ENCODE results near the gene CDC25B.

- TF ChIP-seq ZNF501 (tag by site-specific recombination; IDR thresholded peaks at IDR 0.05) (no peak), ZNF558 (tag by site-specific recombination; IDR thresholded peaks at IDR 0.05) (no peak), HOXA7 (CRISPR knock-in tag; IDR thresholded peaks at IDR 0.05; ENCODE audit: borderline replicate concordance) (no peak), REST (tag by site-specific recombination; IDR thresholded peaks at IDR 0.05) (no peak), PRDM10 (tag by site-specific recombination; IDR thresholded peaks at IDR 0.05) (no peak), KLF16 (tag by site-specific recombination; IDR thresholded peaks at IDR 0.05) (no peak), ZNF529 (tag by site-specific recombination; IDR thresholded peaks at IDR 0.05; ENCODE audit: insufficient replicate concordance) (no peak), CTCF (tag by site-specific recombination; IDR thresholded peaks at IDR 0.05) (no peak), ZNF121 (tag by site-specific recombination; IDR thresholded peaks at IDR 0.05) (no peak), SP3 (tag by site-specific recombination; IDR thresholded peaks at IDR 0.05) (no peak), ZSCAN30 (tag by site-specific recombination; IDR thresholded peaks at IDR 0.05) (no peak), RBAK (tag by site-specific recombination; IDR thresholded peaks at IDR 0.05) (no peak), YY1 (tag by site-specific recombination; IDR thresholded peaks at IDR 0.05) (no peak)
- TF ChIP-seq, protein P1, sequence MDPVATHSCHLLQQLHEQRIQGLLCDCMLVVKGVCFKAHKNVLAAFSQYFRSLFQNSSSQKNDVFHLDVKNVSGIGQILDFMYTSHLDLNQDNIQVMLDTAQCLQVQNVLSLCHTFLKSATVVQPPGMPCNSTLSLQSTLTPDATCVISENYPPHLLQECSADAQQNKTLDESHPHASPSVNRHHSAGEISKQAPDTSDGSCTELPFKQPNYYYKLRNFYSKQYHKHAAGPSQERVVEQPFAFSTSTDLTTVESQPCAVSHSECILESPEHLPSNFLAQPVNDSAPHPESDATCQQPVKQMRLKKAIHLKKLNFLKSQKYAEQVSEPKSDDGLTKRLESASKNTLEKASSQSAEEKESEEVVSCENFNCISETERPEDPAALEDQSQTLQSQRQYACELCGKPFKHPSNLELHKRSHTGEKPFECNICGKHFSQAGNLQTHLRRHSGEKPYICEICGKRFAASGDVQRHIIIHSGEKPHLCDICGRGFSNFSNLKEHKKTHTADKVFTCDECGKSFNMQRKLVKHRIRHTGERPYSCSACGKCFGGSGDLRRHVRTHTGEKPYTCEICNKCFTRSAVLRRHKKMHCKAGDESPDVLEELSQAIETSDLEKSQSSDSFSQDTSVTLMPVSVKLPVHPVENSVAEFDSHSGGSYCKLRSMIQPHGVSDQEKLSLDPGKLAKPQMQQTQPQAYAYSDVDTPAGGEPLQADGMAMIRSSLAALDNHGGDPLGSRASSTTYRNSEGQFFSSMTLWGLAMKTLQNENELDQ (tag by site-specific recombination; IDR thresholded peaks at IDR 0.05; ENCODE audit: low read depth), result no peak
These were observed 13.5 kb upstream of the CDC25B start for GRCh38 chr20:3782597-3782996.

All from HEK293 (cell line).